HL-60 (cell line): Measurements from ENCODE around the gene UGT1A7.

ENCODE experiments used
- DNase-seq, 2 experiments: peaks; one replicate each; pipeline ENCODE4 v3.0.0-alpha.2; 2010 to 2020; ENCODE audit warnings: low read depth in 1 of 2, low spot score in 1 of 2
- H3K27ac ChIP-seq: fragments of 250-450 bp; sonication (Bioruptor Pico); replicated peaks from 2 replicates; pipeline ENCODE4 v1.5.1; 2020; ENCODE audit warnings: mild to moderate bottlenecking, moderate library complexity
- H3K27me3 ChIP-seq: fragments of 250-450 bp; sonication (Bioruptor Pico); 2 replicates; pipeline ENCODE4 v1.5.1; 2021; ENCODE audit warnings: mild to moderate bottlenecking, moderate library complexity; ENCODE audit not compliant: insufficient read depth, poor library complexity, severe bottlenecking
- H3K4me3 ChIP-seq: replicated peaks from 2 replicates; pipeline ENCODE4 v1.5.1; 2011; ENCODE audit warnings: mild to moderate bottlenecking, control low read depth, low read length; ENCODE audit not compliant: insufficient read depth
- GABPA ChIP-seq: IDR thresholded peaks from 2 replicates; pipeline ENCODE4 v1.6.1; 2012; ENCODE audit warnings: low read depth
- POLR2AphosphoS5 ChIP-seq: IDR thresholded peaks from 2 replicates; pipeline ENCODE4 v1.6.1; 2012; ENCODE audit warnings: low read depth
- SPI1 ChIP-seq: IDR thresholded peaks from 2 replicates; pipeline ENCODE4 v1.6.1; 2012; ENCODE audit warnings: low read depth, mild to moderate bottlenecking, borderline replicate concordance
- TF ChIP-seq, protein P1 (sequence below): IDR thresholded peaks from 2 replicates; pipeline ENCODE4 v1.6.1; 2012; ENCODE audit warnings: low read depth; ENCODE audit not compliant: insufficient replicate concordance
- TF ChIP-seq, protein P2 (sequence below): IDR thresholded peaks from one replicate; pipeline ENCODE4 v1.5.1; 2011; ENCODE audit warnings: low read length, control low read depth, inconsistent platforms; ENCODE audit not compliant: insufficient read depth

UGT1A7 gene

GRCh38 chr2:233779722-233780121 is 98.0 kb downstream of the UGT1A7 start:
- Histone ChIP-seq H3K27me3 (no peaks in the 10 kb centered on the region), H3K4me3 (no peak overlapping the region), H3K27ac (no peak overlapping the region)
- TF ChIP-seq, protein P1, sequence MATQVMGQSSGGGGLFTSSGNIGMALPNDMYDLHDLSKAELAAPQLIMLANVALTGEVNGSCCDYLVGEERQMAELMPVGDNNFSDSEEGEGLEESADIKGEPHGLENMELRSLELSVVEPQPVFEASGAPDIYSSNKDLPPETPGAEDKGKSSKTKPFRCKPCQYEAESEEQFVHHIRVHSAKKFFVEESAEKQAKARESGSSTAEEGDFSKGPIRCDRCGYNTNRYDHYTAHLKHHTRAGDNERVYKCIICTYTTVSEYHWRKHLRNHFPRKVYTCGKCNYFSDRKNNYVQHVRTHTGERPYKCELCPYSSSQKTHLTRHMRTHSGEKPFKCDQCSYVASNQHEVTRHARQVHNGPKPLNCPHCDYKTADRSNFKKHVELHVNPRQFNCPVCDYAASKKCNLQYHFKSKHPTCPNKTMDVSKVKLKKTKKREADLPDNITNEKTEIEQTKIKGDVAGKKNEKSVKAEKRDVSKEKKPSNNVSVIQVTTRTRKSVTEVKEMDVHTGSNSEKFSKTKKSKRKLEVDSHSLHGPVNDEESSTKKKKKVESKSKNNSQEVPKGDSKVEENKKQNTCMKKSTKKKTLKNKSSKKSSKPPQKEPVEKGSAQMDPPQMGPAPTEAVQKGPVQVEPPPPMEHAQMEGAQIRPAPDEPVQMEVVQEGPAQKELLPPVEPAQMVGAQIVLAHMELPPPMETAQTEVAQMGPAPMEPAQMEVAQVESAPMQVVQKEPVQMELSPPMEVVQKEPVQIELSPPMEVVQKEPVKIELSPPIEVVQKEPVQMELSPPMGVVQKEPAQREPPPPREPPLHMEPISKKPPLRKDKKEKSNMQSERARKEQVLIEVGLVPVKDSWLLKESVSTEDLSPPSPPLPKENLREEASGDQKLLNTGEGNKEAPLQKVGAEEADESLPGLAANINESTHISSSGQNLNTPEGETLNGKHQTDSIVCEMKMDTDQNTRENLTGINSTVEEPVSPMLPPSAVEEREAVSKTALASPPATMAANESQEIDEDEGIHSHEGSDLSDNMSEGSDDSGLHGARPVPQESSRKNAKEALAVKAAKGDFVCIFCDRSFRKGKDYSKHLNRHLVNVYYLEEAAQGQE = no peak
- TF ChIP-seq, protein P2, sequence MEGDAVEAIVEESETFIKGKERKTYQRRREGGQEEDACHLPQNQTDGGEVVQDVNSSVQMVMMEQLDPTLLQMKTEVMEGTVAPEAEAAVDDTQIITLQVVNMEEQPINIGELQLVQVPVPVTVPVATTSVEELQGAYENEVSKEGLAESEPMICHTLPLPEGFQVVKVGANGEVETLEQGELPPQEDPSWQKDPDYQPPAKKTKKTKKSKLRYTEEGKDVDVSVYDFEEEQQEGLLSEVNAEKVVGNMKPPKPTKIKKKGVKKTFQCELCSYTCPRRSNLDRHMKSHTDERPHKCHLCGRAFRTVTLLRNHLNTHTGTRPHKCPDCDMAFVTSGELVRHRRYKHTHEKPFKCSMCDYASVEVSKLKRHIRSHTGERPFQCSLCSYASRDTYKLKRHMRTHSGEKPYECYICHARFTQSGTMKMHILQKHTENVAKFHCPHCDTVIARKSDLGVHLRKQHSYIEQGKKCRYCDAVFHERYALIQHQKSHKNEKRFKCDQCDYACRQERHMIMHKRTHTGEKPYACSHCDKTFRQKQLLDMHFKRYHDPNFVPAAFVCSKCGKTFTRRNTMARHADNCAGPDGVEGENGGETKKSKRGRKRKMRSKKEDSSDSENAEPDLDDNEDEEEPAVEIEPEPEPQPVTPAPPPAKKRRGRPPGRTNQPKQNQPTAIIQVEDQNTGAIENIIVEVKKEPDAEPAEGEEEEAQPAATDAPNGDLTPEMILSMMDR = no peak
- TF ChIP-seq SPI1 = no peak
- no peak for TF ChIP-seq POLR2AphosphoS5
- TF ChIP-seq GABPA = no peak
- DNase-seq = no peak

DNA sequence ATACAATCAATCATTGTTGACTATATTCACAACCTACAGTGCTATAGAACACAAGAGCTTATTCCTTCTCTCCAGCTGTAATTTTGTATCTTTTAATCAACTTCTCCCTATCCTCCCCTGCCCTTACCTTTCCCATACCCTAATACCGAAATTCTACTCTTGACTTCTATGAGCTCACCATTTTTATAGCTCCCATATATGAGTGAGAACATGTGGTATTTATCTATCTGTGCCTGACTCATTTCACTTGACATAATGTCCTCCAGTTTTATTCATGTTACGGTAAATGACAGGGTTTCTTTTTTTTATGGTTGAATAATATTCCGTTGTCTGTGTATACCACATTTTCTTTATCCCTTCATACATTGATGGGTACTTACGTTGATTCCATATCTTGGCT is 99.1 kb downstream of the UGT1A7 start:
- TF ChIP-seq, protein P2 = no peak
- TF ChIP-seq, protein P1 = no peak
- no peak for TF ChIP-seq GABPA
- no peak for TF ChIP-seq POLR2AphosphoS5
- no peak for TF ChIP-seq SPI1
- Histone ChIP-seq H3K4me3 (no peak overlapping the region), H3K27me3 (no peaks in the 10 kb centered on the region), H3K27ac (no peak overlapping the region)
- no peak for DNase-seq

DNA sequence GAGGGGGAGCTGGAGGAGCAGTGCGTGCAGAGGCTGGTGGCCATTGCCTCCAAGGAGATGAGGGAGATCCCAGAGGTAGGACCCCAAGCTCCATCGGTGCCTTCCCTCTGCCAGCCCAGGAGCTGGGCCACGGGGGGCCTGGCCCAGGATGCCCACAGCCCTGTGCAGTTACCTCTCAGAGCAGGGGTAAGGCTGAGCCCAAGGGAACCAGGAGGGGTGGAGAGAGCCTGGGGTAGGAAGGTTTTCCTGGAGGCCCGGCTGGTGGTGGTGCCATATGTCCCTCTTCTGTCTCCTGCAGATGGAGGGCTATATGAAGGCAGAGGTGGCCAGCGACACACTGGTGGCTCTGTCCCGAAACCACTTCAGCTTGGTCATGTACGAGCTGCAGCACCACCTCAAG is 107.9 kb downstream of the UGT1A7 start:
- no peak for DNase-seq

More for the DNA sequence above, 107.9 kb downstream of the UGT1A7 start:
- Histone ChIP-seq H3K27me3 (no peaks in the 10 kb centered on the region), H3K4me3 (no peak overlapping the region), H3K27ac (no peak overlapping the region)
- TF ChIP-seq, protein P1 = no peak
- TF ChIP-seq, protein P2 = no peak
- TF ChIP-seq POLR2AphosphoS5 (no peak), SPI1 (no peak), GABPA (no peak)
